Activated CD8-positive, alpha-beta T cell treated with anti-CD3 and anti-CD28 coated beads for 36 hours (primary cell): ENCODE measurements around the gene SLA2. TPM values are rescaled to one million over a fixed set of nuclear protein-coding genes. Genes with fewer than 3 reads are reported as not detected.

Source experiments
- ATAC-seq: fragments of 200-7000 bp; cut with Tn5 transposase; one replicate; pipeline ENCODE4 v1.10.0; 2021; ENCODE audit warnings: mild to moderate bottlenecking, moderate library complexity
- CTCF ChIA-PET: fragments of 350-600 bp; sonication (Branson Sonifier 250); formaldehyde crosslinking; loops from one replicate; lab custom pipeline; 2021; ENCODE audit warnings: antibody characterized with exemption; lab: Charles Lee
- POLR2A ChIA-PET: fragments of 350-600 bp; sonication (Branson Sonifier 250); formaldehyde crosslinking; loops from one replicate; lab custom pipeline; 2021; ENCODE audit warnings: antibody characterized with exemption; lab: Charles Lee
- DNase-seq: peaks from one replicate; pipeline ENCODE4 v3.0.0-alpha.2; 2020
- H3K27ac Mint-ChIP-seq: one replicate; pipeline ENCODE4 v1.8.0; 2021; ENCODE audit warnings: mild to moderate bottlenecking, mixed read lengths
- H3K27me3 Mint-ChIP-seq: one replicate; pipeline ENCODE4 v1.8.0; 2021; ENCODE audit warnings: mixed read lengths
- H3K36me3 Mint-ChIP-seq: one replicate; pipeline ENCODE4 v1.8.0; 2021; ENCODE audit warnings: low read depth, mixed read lengths
- H3K4me1 Mint-ChIP-seq: one replicate; pipeline ENCODE4 v1.8.0; 2021; ENCODE audit warnings: low read depth, mixed read lengths
- H3K4me3 Mint-ChIP-seq: one replicate; pipeline ENCODE4 v1.8.0; 2021; ENCODE audit warnings: mild to moderate bottlenecking, moderate library complexity, mixed read lengths
- H3K9me3 Mint-ChIP-seq: one replicate; pipeline ENCODE4 v1.8.0; 2021; ENCODE audit warnings: mixed read lengths
- intact Hi-C: fragments of 100-400 bp; cut with micrococcal nuclease; formaldehyde crosslinking; loops from one replicate; pipeline ENCODE4 v1.10.0; 2022
- total RNA-seq, 2 experiments: library from RNA; stranded (reverse); gene quantifications; one replicate each; pipeline ENCODE4 v1.2.3, GENCODE V29; 2021
- TF ChIP-seq, protein P1 (sequence below): fragments of 200-600 bp; IDR thresholded peaks from one replicate; pipeline ENCODE4 v1.8.0; 2022; ENCODE audit warnings: antibody characterized with exemption, mild to moderate bottlenecking

SLA2 gene
- total RNA-seq, 2 experiments from 2014 or later = 51.5 to 53.5 TPM

DNA sequence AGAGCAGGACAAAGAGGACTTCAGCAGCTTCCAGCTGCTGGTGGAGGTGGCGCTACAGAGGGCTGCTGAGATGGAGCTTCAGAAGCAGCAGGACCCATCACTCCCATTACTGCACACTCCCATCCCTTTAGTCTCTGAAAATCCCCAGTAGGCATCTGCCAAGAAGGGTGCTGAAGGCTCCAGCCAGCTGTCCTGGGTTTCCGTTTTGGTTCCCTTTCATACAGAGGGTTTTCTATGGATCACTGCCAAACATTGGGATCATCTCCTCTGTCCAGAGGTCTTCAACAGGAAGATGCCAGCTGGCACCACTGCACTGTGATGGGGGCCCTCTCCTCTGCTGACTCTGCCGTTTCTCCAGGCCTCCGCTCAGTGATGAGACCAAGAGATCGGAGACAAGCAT lies 54.7 kb downstream of the SLA2 start:
- Mint-ChIP-seq H3K36me3 (peaks cover 63% of the 10 kb centered on the region), H3K27me3 (no peaks in the 10 kb centered on the region), H3K9me3 (no peaks in the 10 kb centered on the region), H3K27ac (peak overlapping the region; percentile 92), H3K4me3 (no peak overlapping the region), H3K4me1 (peaks cover 70% of the 10 kb centered on the region)
- TF ChIP-seq, protein P1, sequence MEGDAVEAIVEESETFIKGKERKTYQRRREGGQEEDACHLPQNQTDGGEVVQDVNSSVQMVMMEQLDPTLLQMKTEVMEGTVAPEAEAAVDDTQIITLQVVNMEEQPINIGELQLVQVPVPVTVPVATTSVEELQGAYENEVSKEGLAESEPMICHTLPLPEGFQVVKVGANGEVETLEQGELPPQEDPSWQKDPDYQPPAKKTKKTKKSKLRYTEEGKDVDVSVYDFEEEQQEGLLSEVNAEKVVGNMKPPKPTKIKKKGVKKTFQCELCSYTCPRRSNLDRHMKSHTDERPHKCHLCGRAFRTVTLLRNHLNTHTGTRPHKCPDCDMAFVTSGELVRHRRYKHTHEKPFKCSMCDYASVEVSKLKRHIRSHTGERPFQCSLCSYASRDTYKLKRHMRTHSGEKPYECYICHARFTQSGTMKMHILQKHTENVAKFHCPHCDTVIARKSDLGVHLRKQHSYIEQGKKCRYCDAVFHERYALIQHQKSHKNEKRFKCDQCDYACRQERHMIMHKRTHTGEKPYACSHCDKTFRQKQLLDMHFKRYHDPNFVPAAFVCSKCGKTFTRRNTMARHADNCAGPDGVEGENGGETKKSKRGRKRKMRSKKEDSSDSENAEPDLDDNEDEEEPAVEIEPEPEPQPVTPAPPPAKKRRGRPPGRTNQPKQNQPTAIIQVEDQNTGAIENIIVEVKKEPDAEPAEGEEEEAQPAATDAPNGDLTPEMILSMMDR = no peak
- CTCF ChIA-PET = interaction anchor here (1.2 to 5.5 kb wide), 4 partner anchors 14 to 182 kb away, joined by 3 to 58 read pairs (median 14); partner anchors contain the start of genes DSN1 and RAB5IF
- POLR2A ChIA-PET = interaction anchor here (8.3 to 16.3 kb wide), 2 partner anchors 14 to 16 kb away, joined by 81 to 214 read pairs; partner anchors contain the start of genes RAB5IF and TGIF2
- no peak for DNase-seq
- ATAC-seq = no peak
- intact Hi-C loops = no loop called here

DNA sequence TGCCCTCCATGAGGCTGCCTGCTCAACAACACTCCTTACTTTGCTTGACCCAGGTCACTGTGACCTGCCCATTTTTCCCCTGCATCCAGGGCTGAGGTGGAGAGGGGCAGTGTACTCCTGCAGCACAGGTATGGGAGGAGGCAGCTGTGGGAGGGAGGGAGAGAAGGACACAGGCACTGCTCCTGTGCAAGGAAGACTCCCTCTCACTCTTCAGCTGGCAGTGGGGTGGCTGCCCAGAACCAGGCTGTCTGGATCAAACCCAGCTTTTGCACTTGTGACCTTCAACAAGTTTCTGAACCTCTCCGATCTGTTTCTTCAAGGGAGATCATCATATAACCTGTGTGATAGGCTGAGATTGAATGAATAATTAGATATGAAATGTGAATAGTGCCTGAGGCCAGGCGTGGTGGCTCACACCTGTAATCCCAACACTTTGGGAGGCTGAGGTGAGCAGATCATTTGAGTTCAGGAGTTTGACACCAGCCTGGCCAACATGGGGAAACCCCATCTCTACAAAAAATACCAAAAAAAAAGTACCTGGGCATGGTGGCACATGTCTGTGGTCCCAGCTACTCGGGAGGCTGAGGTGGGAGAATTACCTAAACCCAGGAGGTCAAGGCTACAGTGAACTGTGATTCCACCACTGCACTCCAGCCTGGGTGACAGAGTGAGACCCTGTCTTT lies 58.5 kb downstream of the SLA2 start:
- intact Hi-C loops = no loop called here
- ATAC-seq (no peak), DNase-seq (no peak)
- POLR2A ChIA-PET = interaction anchor here (0.6 to 16.3 kb wide), 3 partner anchors 12 to 336 kb away, joined by 3 to 214 read pairs (median 11); partner anchors contain the start of genes RAB5IF and TGIF2
- Mint-ChIP-seq H3K36me3 (peaks cover 49% of the 10 kb centered on the region), H3K27me3 (no peaks in the 10 kb centered on the region), H3K4me3 (no peak overlapping the region), H3K9me3 (no peaks in the 10 kb centered on the region), H3K4me1 (peaks cover 45% of the 10 kb centered on the region), H3K27ac (peak overlapping the region; percentile 6)
- TF ChIP-seq, protein P1 = no peak
- CTCF ChIA-PET = interaction anchor here (1.3 to 4.4 kb wide), 3 partner anchors 11 to 18 kb away, joined by 3 to 25 read pairs (median 14); partner anchors contain the start of gene RAB5IF

DNA sequence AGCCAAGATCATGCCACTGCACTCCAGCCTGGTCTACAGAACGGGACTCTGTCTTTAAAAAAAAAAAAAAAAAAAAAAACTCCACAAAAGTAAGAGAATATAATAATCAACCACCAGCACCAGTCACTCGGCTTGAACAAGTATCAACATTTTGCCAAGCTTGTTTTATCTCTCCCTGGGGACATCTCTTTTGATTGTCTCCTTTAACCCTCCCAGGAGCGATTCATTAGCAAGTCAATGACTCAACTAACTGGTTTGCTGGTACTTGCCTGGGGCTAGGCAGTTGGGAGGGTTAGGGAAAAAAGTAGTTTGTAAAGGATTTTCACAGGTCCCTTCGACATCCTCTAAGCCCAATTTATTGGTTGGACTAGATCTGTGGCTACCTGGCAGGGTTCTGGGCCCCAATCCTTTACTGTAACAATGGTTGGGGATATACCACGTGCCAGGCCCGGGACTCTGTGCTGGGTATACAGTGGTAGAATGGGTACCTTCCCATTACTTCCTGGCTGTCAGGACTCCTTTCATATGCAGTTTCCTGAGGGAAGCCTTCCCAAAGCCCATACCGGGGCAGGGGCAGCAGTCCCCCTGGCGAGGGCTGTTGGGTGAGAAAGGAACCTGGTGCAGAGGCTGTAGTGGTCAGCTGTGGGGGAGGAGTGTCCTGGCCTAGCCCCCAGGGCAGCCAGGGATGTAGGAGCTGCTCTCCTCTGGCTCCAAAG lies 60.4 kb downstream of the SLA2 start:
- TF ChIP-seq, protein P1 = no peak
- H3K4me1 Mint-ChIP-seq = peaks cover 38% of the 10 kb centered on the region
- no peaks in the 10 kb centered on the region for H3K27me3 Mint-ChIP-seq
- CTCF ChIA-PET = no interaction called here
- intact Hi-C loops = no loop called here
- POLR2A ChIA-PET = interaction anchor here (1.0 to 16.3 kb wide), 3 partner anchors 10 to 20 kb away, joined by 4 to 214 read pairs (median 4); partner anchors contain the start of genes RAB5IF and TGIF2
- ATAC-seq (no peak), DNase-seq (no peak)
- H3K9me3 Mint-ChIP-seq = no peaks in the 10 kb centered on the region
- H3K27ac Mint-ChIP-seq = peak overlapping the region; percentile 67
- no peak overlapping the region for H3K4me3 Mint-ChIP-seq
- peaks cover 45% of the 10 kb centered on the region for H3K36me3 Mint-ChIP-seq

DNA sequence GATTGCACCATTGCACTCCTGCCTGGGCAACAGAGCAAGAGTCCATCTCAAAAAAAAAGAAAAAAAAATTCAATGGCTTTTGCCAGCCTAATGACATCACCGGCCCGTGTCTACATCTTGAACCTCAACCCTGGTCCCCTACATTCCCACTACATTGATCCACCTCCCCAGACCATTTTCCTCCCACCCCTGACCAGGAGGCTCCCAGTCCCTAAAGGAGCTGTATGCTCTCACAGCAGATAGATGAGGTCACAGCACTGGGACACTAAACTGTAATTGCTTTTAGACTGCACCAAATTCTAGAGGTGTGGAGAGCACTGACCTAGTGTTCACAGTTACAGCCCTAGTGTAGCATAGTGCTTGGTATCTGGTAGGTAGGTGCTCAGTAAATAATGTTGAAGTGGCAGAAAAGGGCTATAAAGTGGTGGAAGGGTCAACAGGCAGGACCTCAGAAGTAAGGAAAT lies 61.9 kb downstream of the SLA2 start:
- H3K4me3 Mint-ChIP-seq = no peak overlapping the region
- TF ChIP-seq, protein P1 = no peak
- peak overlapping the region; percentile 62 for H3K27ac Mint-ChIP-seq
- ChIA-PET POLR2A (interaction anchor here (0.6 to 16.3 kb wide), 3 partner anchors 9 to 502 kb away, joined by 3 to 214 read pairs (median 4); partner anchors contain the start of gene TGIF2), CTCF (interaction anchor here (0.6 kb wide), 1 partner anchor 188 kb away, joined by 3 read pairs; no protein-coding TSS in a partner anchor)
- ATAC-seq = no peak
- H3K4me1 Mint-ChIP-seq = peaks cover 45% of the 10 kb centered on the region
- H3K27me3 Mint-ChIP-seq = no peaks in the 10 kb centered on the region
- H3K9me3 Mint-ChIP-seq = no peaks in the 10 kb centered on the region
- DNase-seq = no peak
- intact Hi-C loops = no loop called here
- H3K36me3 Mint-ChIP-seq = peaks cover 55% of the 10 kb centered on the region
